ENCODE measurements around the gene PLXNA2.

The PLXNA2 gene

DNA sequence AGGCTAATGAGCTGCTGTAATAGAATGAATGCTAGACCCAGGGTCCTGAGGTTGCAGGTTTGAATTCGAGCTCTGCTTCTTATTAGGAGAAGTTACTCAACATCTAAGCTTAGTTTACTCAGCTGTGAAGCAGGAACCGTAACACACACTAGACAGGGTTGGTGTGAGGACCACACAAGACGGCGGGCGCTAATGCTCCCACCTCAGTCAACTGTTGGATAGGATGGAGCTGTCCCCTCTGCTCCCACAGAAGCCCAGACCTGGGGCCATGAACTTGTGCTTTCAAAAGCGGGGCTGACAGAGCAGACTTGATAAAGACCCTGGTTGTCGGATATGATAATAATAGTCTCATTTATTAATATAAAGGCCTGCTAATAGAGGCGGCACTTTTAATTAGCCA lies 234.9 kb downstream of the PLXNA2 start:
- no peak for DNase-seq

DNA sequence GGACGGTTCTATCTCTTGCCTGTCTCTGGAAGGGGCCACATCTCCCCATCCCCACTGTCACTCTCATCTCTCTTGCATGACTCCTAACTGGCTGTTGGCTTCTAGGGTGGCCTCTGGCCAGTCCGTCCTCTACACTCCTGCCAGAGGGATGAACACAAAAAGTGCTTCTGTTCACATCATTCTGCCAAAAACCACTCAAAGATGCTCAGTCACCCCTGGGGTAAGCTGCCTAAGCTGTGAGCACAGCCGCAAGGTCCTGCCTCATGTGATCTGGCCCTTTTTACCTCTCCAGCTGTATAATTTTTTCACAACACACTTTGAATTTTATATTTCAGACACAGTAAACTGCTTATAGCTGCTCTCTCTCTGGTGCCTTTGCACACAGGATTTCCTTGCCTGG lies 235.7 kb downstream of the PLXNA2 start:
- no peak for DNase-seq

DNA sequence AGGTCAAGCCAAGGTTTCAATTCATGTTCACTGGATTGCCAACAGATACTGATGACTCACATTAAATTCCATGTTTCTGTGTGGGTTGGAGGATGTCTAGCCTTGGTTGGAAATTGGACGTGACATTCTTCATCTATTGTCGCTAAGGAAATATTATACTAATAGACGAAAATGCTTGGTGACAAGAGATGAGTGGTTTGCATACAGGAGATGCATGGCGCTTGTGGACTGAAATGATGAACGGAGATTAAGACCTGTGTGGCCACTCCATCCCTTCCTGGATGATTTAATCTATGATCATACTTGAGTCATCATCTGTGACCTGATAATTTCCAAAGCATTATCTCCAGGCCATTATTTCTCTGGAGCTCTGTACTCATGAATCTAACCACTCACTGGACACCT lies 236.2 kb downstream of the PLXNA2 start:
- DNase-seq = no peak

DNA sequence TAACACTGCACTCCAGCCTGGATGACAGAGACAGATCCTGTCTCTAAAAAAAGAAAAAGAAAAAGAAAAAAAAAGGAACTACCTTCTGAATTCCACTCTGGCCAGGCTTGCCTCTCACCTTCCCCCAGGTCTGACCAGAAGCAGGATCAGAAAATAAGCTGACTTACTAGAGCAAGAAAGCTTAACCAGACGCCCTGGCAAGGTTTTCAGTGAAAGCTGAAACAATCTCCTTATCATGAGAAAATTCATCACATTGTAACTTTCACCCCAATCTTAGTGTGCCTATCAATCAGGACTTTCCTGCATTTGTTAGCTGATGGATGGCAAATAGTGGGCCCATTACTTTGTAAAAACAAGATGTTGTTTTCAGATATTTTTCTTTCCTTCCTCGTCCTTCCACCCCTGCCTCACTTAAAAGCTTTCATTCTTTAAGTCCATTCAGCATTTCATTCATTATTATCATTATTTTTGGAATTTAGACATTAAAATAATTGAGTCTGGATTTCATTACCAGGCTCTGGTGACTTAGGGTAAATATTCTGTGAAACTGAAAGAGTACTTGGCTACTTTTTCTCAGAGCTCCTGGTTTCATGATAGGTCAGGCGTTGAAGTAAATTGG lies 236.8 kb downstream of the PLXNA2 start:
- DNase-seq = no peak

DNA sequence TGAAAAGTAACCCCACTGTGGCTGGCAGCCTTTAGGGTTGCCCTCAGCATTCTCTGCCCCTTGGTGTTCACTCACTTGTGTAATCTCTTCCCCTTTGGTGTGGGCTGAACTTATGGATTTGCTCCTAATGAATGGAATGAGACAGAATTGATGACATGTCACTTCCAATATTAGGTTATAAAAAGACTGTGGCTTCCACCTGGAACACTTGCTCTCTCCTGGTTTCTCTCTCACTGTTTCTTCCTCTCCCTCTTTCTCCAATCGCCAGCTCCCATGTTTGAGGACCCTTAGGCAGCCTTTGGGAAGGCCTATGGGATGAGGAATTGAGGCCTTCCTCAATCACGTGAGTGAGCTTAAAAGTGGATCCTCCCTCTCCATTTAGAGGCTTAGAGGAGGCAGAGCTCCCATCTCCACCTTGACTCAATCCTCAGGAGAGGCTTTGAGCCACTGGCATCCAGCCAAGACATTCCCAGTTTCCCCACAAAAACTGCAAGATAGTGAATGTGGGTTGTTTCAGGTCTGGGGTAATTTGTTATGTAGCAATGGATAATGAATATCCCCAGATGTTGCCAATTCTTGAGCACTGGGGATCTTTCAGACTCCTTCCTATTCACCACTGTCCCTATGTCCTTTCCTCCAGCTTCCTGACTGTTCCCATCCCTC lies 237.8 kb downstream of the PLXNA2 start:
- no peak for DNase-seq

DNA sequence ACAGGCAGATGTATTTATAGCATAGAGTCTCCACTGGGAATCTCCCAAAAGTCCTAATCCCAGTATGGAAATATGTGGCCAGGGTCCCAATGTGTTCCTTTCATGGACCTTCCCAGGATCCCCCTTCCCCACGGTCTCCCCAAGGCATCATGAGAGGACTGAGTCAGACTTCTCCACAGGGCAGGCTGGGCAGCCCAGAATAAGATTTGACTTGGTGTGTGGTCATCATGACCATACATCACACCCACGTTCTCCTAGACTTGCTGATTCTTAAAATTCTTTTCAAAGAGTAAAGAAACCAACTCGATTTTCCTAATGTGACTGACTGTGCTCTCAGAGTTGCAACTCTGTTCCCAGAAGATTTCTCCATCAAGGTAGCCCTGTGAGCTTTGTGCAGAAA lies 239.3 kb downstream of the PLXNA2 start:
- no peak for DNase-seq

DNA sequence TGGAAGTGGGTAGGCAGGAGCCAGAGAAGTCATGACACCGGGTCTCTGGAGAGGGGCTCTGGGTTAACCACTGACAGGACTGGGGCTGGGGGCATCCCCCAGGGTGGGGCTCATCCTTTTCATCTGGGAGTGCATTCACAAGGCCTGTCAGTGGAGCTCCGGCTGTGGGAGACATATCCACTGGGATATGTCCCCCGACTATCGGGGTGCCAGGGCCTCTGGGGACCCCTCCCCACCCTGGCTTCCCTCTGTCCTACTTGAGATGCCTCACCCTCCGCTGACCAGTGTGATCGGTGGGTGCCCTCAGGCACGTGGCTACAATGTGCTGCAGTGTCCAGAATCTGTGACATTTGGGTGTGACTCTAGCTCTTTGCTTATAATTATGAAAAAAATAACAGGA lies 240.9 kb downstream of the PLXNA2 start:
- DNase-seq = no peak

DNA sequence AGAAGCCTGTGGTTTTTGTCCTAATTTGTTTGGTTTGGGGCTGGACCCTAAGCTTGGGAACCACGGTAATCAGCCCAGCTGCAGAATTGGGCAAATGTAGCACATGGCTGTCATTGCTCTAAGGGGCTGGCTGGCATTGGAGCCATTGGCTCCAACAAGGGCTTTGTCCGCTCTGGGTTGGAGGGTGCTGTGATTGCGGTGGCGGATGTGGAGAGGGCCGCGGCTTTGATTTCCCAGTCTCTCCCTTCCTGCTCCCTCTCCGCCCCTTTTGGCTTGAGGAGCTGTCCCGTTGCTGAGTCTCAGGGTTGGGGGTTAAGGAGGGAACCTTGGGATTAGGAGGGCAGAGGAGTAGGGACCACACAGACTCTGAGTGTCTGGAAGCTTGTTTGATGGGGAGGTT lies 241.5 kb downstream of the PLXNA2 start:
- DNase-seq = no peak

DNA sequence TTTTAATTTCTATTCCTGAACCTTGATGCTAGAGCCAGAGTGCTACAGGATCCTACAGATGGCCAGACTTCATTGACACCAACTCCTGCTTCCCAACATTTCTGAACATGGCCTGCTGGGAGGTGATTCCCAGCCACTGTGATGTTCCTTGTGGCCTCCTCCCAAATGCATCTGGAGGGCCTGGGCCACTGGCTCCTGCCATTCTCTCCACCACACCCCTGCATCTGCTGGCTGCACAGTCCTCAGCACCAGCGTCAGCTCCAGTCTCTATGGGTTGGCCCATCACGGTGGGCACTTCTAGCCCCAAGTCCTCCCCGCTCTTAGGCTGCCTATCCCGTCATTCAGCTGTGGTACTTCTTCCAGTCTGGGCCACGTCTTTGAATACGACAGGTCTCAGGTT lies 242.1 kb downstream of the PLXNA2 start:
- no peak for DNase-seq

DNA sequence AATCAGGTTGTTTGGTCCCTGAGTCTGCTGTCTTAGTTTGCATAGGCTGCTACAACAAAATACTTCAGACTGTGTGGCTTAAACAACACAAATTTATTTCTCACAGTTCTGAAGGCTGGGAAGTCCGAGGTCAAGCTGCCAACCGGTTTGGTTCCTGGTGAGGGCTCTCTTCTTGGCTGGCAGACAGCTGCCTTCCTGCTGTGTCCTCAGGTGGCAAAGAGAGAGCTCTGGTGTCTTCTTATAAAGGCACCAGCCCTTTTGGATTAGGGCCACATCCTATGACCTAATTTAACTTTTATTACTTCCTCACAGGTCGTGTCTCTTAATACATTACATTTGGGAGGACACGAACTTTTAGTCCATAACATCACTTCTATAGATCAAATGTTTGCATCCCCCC lies 243.7 kb downstream of the PLXNA2 start:
- no peak for DNase-seq

DNA sequence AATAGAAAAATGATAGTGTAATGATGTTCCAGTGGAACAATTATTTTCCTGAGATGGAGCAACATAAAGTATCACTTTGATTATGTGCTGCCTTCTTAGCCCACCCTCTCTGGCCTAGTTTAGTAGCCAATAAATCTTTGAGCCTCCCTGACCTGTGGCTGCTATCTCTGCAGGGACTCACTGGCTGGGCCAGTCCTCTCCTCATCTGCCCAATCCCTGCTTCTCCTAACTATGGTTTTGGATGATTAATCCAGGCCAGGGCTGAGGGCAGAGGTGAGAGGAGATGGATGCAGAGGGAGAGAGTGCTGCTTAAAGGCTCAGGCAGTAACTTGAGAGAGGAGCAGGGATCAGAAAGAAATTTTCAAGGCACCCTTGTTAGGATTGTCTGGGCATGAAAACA lies 244.2 kb downstream of the PLXNA2 start:
- DNase-seq = no peak

DNA sequence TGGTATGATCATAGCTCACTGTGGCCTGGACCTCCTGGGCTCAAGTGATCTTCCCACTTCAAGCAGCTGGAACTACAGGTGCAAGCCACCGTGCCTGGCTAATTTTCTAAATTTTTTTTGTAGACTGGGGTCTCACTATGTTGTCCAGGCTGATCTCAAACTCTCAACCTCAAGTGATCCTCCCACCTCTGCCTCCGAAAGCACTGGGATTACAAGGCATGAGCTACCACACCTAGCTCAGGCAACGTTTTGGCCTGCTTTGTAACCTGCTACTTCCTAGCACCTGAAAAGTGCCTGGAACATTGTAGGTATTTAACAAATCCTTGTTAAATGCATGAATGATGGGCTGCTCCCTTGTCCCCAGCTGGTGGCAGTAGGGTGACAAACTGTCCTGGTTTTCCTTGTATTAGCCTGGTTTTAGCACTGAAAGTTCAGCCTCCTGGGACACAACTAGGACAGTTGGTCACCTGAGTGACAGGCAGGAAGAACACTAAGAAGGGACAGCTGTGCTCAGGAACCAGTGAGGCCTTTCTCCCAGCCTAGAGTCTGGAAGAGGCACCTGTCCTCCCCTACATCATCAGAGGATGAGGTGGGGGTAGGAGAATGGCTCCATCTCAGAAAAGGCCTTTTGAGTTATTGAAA lies 244.8 kb downstream of the PLXNA2 start:
- DNase-seq = no peak

DNA sequence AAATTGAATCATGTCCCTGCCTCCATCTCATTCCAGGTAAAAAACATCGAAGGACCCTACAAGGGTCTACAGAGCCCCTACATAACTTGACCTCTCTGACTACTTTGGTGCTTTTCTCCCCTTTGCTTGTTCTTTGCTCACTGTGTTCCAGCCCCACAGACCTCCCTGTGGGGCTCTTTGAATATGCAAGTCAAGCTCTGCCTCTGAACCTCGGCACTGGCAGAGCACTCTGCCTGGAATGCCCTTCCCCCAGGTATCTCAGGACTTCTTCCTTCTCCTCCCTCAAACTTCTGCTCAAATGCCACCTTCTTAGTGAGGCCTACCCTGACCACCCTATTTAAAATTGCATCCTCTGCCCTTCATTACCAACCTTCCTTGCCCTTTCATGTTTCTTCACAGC lies 245.5 kb downstream of the PLXNA2 start:
- DNase-seq = no peak

DNA sequence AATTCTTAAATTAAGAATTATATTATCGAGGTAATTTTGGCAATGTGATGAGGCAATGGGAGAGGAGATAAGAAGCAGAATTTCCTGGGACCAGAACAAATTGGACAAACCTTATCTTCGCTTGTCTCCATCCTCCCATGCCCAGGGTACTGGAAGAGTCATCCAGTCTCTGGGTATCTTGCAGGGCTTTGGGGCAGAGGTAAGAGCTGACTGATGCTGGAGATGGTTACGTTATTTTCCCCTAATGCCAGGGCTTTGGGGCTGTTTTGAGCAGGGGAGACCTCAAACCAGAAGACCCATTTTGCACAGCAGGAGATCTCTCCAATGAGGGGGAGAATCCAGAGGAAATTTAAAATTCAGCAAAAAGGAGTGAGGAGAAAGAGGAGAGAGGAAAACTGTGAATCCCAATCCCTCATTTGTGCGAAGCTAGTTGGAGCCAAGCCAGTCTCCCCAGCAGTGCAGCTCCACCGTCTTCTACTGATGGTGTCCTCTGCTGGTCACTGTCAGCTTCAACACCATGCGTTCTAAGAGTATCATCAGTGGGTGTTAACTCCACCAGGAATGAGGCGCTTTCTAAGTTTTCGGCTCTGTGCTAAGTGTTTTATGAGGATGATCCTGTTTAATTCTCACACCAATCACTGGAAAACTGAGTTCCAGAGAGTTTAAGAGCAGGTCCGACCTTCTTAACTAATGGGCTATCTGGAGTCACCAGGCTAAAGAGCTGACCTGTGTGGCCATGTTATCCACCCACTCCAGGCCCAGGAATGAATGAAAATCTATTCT lies 246.5 kb downstream of the PLXNA2 start:
- DNase-seq = peak; percentile 61

DNA sequence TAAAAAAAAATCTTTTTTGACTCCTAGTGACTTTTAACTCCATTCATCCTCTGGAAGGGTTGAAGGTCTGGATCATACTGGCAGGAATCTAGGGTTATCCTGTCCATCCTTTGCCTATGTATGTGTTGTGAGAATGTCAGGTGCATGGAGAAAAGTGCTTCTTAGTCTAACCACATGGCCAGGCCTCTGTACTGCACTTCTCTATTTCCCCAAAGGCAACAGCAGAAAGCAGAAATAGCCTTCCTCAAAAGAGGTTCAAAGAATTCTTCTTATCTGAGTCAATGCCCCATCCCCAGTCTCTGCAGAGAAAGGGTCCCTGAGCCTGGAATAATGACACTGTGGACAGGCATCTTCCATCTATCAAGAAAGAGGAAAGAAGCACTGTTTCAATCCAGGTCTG lies 247.5 kb downstream of the PLXNA2 start:
- DNase-seq = no peak

DNA sequence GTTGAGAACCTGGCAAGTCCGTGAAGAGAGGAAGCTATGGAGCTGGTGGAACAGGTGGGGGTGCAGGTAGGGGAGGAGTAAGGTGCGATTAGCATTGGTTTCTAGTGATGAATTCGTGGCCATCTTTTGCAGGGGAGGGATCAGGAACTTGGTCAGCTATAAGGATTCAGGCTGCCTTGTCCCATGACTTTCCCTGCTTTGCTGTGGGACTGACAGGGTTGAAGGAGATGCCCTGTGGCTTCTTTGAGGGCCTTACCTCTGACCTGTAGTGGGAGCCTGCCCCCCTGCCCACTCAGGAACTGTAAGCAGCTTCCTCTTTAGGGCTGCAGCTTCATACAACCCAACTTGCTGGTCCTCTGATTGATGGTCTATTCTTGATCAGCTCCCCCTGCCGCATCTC lies 248.6 kb downstream of the PLXNA2 start:
- no peak for DNase-seq

DNA sequence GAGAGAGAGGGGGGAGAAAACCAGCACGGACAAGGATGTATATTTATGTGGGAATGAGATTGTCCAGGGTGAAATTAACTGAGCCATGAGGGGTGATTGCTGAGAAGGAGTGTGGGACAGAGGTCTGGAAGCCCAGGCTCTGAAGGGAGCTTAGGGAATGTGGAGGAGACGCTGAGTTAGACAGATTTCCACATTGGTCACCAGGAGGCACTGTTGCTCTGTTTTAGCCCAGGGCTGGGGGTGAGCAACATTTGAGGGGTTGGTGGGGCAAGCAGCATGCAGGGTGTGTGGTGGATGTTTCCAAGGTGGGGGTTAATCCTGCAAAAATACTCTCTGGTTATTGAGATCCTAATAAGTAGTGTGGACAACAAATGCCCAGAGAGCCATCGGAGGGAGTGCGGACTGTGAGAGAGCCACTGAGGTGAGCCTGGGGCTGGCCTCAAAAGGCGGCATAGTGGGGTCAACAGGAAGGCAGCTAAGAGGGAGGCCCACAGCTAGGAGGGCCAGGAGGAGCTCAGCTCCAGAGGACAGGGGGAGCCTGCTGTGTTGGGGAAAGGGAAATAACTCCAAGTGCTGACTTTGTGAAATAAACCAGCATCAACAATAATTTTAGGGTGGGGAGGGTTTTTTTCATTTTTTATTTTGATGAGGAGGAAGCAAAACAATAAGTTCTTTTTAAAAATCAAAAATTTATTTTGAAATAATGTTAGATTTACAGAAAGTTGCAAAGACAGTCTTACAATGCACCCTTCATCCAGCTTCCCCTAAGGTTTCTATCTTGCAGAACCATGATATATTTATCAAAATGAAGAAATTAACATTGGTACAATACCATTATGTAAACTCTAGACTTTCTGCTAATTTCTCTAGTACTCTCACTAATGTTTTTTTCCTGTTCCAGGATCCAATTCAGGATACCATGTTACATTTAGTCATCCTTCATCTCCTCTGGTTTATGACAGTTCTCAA lies 250.4 kb downstream of the PLXNA2 start:
- DNase-seq = no peak

DNA sequence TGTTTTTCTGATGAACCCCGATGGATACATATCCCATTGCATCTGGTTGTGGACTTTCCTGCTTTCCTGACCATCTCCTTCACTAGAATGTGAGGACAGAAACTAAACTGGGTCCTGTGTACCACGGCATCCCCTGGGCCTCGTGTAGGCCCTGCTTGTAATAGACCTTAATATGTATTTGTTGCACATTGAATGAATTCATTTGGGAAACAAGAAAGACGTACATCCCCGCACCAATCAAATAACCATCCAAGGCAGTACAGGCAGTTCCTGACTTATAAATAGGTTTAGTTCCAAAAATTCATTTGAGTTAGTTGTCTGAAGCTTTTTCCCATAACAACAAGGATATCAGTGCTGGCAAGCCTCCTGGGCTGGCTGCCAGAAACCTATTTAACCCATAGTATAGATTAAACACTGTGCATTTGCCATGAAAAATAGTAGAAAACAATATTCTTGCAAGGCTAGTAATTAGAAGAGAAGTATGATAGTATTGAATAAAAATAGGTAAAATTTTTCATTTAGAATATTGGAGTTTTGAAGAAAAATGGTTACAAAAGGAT lies 251.4 kb downstream of the PLXNA2 start:
- DNase-seq = no peak

DNA sequence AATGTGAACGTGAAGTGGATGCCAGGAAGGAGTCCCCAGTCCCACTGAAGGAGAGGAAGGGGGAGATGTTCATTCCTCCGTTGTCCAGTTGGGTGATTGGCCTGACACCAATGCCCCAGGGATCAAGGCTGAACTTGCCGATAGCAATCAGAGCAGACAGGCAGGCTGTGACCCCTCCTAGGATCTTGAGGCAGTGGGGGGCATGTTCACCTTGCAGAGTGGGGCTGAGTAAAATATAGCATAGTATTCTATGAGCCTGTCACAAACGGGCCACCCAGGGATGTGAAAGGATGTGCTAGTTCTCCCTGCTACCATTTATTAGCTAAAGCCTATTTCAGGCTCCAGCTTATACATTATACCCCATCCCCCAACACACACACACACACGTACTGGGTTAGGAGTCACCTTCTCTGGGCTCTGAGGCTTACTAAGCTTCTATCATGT lies 252.6 kb downstream of the PLXNA2 start:
- no peak for DNase-seq

DNA sequence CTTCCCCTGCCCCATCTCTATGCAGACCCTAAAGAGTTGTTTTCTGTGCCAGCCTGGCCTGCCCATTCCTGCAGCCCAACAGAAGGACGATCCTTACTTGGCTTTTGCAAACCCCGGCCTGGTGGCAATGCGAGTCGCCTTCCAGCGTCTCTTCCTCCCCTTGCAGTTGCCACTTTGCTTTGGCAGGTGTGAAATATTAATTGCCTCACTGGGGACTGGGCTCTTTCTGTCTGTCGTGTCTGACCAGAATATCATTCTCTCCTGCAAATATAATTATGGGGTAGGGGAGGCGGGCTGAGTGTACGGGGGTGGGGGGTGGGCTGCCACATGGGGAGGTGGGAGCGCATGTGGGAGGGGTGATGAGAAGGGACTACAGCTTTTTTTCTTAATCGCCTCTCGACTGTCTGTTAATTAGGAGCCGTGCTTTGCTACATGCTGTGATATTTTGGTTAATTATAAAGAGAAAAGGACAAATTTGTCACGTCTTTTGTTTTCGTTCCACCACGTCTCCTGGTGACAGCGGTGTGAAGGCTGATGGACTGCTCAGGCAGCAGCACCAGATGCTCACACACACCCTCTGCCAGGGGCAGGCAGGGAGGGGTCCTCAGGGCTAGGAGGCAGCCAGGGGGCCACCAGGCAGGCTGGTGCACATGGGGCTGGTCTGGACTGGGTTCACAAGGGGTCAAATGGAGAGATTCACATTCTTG lies 253.2 kb downstream of the PLXNA2 start:
- no peak for DNase-seq

DNA sequence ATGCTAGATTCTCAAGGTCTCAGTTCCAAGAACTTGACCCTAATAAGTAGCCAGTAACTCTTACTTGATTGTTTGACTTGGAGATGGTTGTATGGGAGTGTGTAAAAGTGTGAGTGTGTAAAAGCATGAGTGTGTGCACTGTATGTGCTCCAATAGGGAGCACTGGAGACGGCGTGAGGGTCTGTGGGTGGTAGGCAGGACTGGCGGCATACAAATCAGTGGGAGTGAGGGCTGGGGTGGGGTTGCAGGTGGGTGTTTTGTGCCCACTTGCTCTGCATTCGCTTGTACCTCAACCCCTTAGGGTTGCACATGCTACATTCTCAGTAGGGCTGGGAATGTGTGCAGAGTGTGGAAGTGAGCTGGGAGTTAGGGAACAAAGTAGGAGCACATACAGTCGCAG lies 253.7 kb downstream of the PLXNA2 start:
- DNase-seq = no peak
